SU-DHL-6 (cell line): Measurements from ENCODE around the gene CYP26B1.

ENCODE experiments used
- H2AFZ ChIP-seq: fragments of 200-600 bp; sonication (generic); 2 replicates; pipeline ENCODE4 v1.6.1; 2014; ENCODE audit warnings: low read depth, mild to moderate bottlenecking, moderate library complexity, mixed read lengths, antibody characterized with exemption, low read length; ENCODE audit not compliant: severe bottlenecking
- H3F3A ChIP-seq: fragments of 200-600 bp; shearing (Covaris generic); 2 replicates; pipeline ENCODE4 v1.6.0; 2016; ENCODE audit warnings: antibody characterized with exemption, mild to moderate bottlenecking; ENCODE audit not compliant: insufficient read depth
- H3K27ac ChIP-seq: fragments of 200-600 bp; sonication (generic); 2 replicates; pipeline ENCODE4 v1.5.1; 2016; ENCODE audit warnings: low read depth, mild to moderate bottlenecking, low read length, moderate library complexity, mixed read lengths
- H3K27me3 ChIP-seq: fragments of 200-600 bp; sonication (generic), shearing (Covaris generic); 2 replicates; pipeline ENCODE4 v1.6.0; 2014; ENCODE audit warnings: mild to moderate bottlenecking, low read length
- H3K36me3 ChIP-seq: fragments of 200-600 bp; sonication (generic); 2 replicates; pipeline ENCODE4 v1.6.1; 2014; ENCODE audit warnings: mild to moderate bottlenecking, low read length, mixed read lengths
- H3K4me2 ChIP-seq: fragments of 300-600, 200-600 bp; shearing (Covaris generic), sonication (generic); 2 replicates; pipeline ENCODE4 v1.6.0; 2014; ENCODE audit warnings: low read length, low read depth, mild to moderate bottlenecking; ENCODE audit not compliant: poor library complexity, severe bottlenecking
- H3K4me3 ChIP-seq: fragments of 200-600 bp; sonication (generic); 2 replicates; pipeline ENCODE4 v1.5.1; 2014; ENCODE audit warnings: antibody characterized with exemption, low read length, mild to moderate bottlenecking, mixed read lengths; ENCODE audit not compliant: insufficient read depth, poor library complexity, severe bottlenecking
- H3K79me2 ChIP-seq: fragments of 200-600 bp; sonication (generic); 2 replicates; pipeline ENCODE4 v1.6.1; 2014; ENCODE audit warnings: mild to moderate bottlenecking, low read length, moderate library complexity; ENCODE audit not compliant: insufficient read depth
- H3K9ac ChIP-seq: fragments of 200-600 bp; sonication (generic); 2 replicates; pipeline ENCODE4 v1.7.0; 2014; ENCODE audit warnings: mild to moderate bottlenecking, low read length
- H3K9me2 ChIP-seq: fragments of 200-600 bp; sonication (generic); replicated peaks from 2 replicates; pipeline ENCODE4 v1.6.1; 2014; ENCODE audit warnings: low read length; ENCODE audit not compliant: insufficient read depth
- H3K9me3 ChIP-seq: fragments of 200-600 bp; sonication (generic); 2 replicates; pipeline ENCODE4 v1.6.1; 2014; ENCODE audit warnings: low read length, mixed read lengths; ENCODE audit not compliant: insufficient read depth
- H4K20me1 ChIP-seq: fragments of 200-600 bp; sonication (generic); 2 replicates; pipeline ENCODE4 v1.6.1; 2014; ENCODE audit warnings: low read depth, mild to moderate bottlenecking, antibody characterized with exemption, low read length, moderate library complexity, mixed read lengths
- CTCF ChIP-seq: fragments of 200-600 bp; sonication (generic); IDR thresholded peaks from one replicate; pipeline ENCODE4 v1.5.1; 2017; ENCODE audit warnings: antibody characterized with exemption, mild to moderate bottlenecking, low read length, moderate library complexity; ENCODE audit not compliant: insufficient read depth, poor library complexity, severe bottlenecking
- EZH2phosphoT487 ChIP-seq: fragments of 200-600 bp; sonication (generic), shearing (Covaris generic); conservative IDR thresholded peaks from 2 replicates; pipeline ENCODE4 v1.6.1; 2018; ENCODE audit warnings: mild to moderate bottlenecking, antibody characterized with exemption, low read length, moderate library complexity, mixed read lengths

Gene CYP26B1

DNA sequence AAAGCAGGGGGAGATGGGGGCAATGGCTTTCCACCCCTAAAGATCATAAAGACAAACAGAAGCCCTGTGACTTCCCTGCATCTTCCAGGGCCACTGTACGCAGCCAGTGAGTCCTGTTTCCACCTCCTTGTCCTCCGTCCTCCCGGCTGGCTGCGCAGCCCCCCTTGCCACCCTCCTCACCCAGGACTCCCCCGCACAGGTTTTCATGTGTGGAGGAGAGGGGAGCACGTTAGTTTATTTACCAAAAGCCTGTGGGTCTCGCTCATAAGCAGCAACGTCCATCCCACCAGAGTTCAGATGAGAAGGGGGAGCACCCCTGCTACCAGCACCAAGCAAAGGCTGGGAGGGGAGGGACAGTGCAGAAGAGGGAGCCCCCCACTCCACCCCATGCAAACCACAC, 11.7 kb downstream of the CYP26B1 start:
- TF ChIP-seq CTCF, result no peak
- no peak for TF ChIP-seq EZH2phosphoT487
- H3K79me2 ChIP-seq, result no peaks in the 10 kb centered on the region

GRCh38 chr2:72134997-72135800, 12.5 kb downstream of the CYP26B1 start:
- TF ChIP-seq EZH2phosphoT487, result no peak
- TF ChIP-seq CTCF, result no peak
- Histone ChIP-seq H3K79me2 (no peaks in the 10 kb centered on the region), H3K36me3 (no peaks in the 10 kb centered on the region), H3K9me3 (no peaks in the 10 kb centered on the region), H4K20me1 (no peaks in the 10 kb centered on the region), H3K27ac (no peak overlapping the region), H2AFZ (no peak overlapping the region), H3K4me2 (no peak overlapping the region), H3K9me2 (no peaks in the 10 kb centered on the region), H3F3A (no peaks in the 10 kb centered on the region), H3K4me3 (no peak overlapping the region), H3K27me3 (no peaks in the 10 kb centered on the region), H3K9ac (no peak overlapping the region)

More for the DNA sequence above, 11.7 kb downstream of the CYP26B1 start:
- Histone ChIP-seq H3K4me2 (no peak overlapping the region), H2AFZ (no peak overlapping the region), H3K9ac (no peak overlapping the region), H4K20me1 (no peaks in the 10 kb centered on the region), H3K27ac (no peak overlapping the region), H3K4me3 (no peak overlapping the region), H3K36me3 (no peaks in the 10 kb centered on the region), H3K27me3 (no peaks in the 10 kb centered on the region), H3K9me2 (no peaks in the 10 kb centered on the region), H3F3A (no peaks in the 10 kb centered on the region), H3K9me3 (no peaks in the 10 kb centered on the region)

DNA sequence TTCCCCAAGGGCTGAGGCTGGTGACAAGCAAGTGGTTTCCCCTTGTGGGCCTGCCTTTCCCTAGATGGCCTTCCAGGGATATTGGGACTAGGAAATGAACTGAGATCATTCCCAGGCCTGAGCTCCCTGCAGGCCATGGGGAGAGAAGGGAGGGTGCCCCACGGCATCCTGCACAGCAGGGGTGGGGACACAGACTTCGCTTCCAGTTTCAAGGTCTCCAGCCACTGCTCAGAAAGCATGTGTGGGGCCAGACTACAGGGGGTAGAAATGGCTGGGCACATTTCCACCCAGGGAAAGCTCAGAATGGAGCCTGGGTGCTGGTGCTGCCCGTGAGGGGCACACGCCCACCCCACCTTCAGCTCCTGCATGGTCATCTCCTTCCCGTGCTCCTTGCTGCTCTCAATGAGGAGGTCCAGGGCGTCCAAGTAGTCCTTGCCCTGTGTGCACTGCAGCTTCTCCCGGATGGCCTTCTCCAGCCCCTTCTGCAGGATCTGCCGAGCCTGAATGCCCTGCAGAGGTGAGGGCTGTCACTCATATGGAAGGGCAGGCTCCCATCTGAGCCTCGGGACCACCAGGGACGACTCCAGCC, 13.2 kb downstream of the CYP26B1 start:
- no peaks in the 10 kb centered on the region for H3K36me3 ChIP-seq
- TF ChIP-seq EZH2phosphoT487, result no peak
- TF ChIP-seq CTCF, result no peak
- no peaks in the 10 kb centered on the region for H4K20me1 ChIP-seq
- no peak overlapping the region for H3K27ac ChIP-seq
- H3K79me2 ChIP-seq, result no peaks in the 10 kb centered on the region
- H3K9ac ChIP-seq, result no peak overlapping the region
- no peak overlapping the region for H2AFZ ChIP-seq
- no peak overlapping the region for H3K4me2 ChIP-seq
- no peak overlapping the region for H3K4me3 ChIP-seq
- H3F3A ChIP-seq, result no peaks in the 10 kb centered on the region
- no peaks in the 10 kb centered on the region for H3K9me3 ChIP-seq
- no peaks in the 10 kb centered on the region for H3K9me2 ChIP-seq
- H3K27me3 ChIP-seq, result no peaks in the 10 kb centered on the region
